GM12874 (cell line): Measurements from ENCODE around the gene SREBF1.

ENCODE experiments used
- TF ChIP-seq, protein P1 (sequence below): IDR thresholded peaks from 2 replicates; pipeline ENCODE4 v1.5.1; 2011; ENCODE audit warnings: low read depth, mild to moderate bottlenecking, control low read depth, low read length, moderate library complexity; ENCODE audit not compliant: insufficient read depth

Gene SREBF1

DNA sequence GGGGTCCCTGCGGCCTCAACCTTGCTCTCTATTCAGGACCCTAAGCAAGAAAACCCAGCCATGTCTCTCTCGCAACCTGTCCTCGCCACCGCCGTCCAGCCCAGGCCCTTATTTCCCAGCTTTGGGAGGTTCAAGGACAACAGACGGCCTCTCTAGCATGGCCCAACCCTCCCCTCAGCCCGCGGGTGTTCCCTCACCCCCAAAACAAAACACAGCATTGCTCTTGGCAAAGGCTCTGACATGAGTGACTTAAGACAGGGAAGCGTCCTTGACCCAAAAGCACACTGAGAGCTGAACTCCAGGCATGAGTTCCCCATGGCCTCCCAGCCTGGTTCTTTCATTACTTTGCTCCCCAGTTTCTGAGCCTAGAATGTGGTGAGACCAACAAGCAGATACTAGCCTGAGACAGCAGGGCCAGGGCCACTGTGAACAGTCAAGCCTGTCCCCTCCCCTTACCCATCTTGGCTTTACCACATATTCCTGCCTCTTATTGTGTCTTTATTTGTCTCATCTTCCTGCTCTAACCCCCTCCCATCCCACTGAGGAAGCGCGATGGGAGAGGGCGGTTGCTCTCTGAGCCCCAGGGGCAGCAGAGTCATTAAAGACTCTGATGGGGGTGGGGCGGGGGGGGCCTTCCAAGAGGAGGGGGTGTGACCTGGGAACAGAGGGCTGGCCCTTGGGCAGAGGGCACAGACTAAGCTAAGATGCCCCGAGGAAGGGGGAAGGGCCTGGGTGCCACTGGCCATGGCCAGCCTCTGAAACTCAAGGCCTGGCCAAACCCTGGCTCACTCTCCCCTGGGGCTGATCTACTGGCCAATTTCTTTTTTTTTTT, 11.8 kb downstream of the SREBF1 start:
- TF ChIP-seq, protein P1, sequence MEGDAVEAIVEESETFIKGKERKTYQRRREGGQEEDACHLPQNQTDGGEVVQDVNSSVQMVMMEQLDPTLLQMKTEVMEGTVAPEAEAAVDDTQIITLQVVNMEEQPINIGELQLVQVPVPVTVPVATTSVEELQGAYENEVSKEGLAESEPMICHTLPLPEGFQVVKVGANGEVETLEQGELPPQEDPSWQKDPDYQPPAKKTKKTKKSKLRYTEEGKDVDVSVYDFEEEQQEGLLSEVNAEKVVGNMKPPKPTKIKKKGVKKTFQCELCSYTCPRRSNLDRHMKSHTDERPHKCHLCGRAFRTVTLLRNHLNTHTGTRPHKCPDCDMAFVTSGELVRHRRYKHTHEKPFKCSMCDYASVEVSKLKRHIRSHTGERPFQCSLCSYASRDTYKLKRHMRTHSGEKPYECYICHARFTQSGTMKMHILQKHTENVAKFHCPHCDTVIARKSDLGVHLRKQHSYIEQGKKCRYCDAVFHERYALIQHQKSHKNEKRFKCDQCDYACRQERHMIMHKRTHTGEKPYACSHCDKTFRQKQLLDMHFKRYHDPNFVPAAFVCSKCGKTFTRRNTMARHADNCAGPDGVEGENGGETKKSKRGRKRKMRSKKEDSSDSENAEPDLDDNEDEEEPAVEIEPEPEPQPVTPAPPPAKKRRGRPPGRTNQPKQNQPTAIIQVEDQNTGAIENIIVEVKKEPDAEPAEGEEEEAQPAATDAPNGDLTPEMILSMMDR: no peak

DNA sequence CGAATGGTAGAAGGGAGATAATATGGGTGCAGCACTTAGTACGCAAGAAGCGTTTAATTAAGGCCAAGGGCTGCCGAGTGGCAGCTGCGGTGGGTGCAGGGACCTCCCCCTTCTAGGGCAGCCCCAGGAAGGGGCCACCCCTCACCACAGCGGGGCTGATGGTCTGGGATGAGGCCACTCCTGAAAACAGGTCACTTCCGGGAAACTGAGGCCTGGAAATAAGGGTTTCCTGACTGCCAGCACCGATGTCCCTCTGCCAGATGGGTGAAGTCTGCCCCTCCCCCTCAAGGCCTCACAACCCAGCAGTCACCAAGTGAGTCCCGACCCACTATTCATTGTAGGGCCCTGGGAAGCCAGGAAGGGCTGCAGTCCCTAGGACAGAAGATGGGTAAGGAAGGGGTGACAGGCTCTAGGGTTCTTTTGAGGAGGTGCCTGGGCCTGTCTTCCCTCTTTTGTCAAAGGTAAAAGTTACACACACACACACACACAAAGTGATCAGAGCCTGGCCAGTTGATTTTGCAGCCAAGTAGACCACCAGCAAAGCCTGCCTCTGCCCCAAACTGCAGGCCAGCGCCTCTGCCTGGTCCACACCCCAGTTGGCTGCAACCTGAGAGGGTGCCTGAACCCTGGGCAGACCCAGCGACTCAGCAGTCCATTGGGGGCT, 12.5 kb downstream of the SREBF1 start:
- TF ChIP-seq, protein P1: no peak

DNA sequence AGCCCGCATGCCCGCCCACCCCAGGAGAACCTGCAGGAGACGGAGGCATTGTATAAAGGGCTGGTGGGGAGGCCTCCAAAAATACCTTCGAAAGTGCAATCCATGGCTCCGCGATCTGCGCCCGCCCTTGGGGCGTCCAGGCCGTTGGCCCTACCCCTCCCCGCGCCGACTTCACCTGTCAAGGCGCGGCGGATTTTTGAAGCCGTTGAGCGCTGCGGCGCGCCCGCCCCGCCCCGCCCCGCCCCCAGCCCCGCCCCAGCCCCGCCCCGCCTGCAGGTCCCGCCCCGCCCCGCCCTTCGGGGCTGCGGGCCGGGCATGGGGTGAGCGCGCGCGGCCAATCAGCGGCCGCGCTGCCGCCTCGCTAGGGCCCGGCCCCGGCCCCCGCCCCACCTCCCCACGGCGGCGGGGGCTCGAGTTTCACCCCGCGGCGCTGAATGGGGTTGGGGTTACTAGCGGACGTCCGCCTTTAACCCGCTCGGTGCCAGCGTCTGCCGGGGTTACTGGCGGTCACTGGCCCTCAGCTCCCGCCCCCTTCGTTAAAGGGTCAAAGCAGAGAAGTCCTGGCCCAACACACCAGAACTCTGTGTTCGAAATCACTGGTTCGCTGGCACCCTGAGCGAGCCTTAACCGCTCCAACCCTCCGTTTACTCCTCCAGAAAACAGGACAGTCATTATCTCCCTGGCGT, 13.2 kb downstream of the SREBF1 start:
- TF ChIP-seq, protein P1: no peak

DNA sequence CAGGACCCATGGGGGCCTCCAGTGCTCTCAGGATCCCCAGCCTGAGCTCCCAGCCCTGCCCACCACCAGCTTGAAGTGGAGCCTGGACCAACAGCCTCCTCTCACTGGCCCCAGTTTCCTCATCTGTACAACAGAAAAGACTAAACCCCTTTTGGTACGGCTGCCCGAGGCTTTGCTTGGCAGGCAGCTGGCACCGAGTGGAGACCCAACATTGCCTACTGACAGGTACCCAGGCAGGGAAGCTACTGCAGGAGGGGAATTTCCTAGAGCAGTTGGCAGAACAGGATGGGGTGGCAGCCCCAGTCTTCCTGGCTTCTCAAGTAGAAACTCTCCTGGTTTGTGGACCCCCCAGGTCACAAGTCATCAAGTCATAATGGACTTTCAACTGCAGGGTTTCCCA, 14.2 kb downstream of the SREBF1 start:
- TF ChIP-seq, protein P1: no peak

DNA sequence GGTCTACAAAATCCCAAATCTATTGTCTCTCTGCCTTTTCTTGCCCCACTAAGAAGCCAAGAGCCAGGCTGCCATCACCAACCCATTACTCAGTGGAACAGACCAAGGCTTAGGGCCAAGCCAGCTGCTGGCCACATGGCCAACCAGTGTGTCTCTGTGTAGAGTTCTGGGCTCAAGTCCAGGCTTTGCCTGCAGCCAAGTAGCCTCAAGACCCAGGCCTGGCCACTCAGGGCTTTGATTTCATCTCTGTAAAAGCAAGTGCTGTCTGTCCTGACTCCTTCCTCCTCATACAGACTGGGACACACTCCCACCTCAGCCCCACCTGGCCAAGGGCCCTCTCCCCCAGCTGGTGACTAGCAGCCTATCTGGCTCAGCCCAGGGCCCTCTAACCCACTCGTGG, 14.6 kb downstream of the SREBF1 start:
- TF ChIP-seq, protein P1: no peak

DNA sequence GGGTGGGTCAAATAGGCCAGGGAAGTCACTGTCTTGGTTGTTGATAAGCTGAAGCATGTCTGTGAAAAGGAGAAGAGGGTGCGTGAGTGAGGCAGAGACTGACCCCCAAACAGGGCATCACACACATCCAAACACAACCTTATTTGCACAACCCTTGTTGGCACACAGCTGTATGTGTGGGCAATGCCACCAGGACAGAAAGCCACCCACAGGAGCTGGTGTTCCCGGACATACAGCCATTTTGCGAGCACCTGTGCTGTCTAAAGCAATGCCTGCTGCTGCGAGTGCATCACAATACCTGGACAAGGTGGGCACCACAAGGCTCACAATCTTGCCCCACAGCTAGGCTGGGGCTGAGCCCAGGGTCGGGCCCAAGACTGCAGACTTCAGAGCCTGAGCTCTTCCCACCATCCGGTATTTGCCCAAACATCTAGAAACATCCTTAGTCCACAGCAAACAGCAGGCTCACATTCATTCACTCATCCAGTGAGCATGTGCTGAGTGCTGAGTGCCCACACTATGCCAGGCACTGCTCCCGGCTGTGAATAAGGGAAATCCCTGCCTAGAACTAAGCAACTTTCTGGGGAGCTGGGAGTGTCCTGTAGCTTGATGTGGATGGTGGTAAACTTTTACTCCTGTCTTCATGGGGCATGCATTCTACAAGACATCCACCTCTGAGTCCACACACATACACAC, 16.2 kb downstream of the SREBF1 start:
- TF ChIP-seq, protein P1: no peak

DNA sequence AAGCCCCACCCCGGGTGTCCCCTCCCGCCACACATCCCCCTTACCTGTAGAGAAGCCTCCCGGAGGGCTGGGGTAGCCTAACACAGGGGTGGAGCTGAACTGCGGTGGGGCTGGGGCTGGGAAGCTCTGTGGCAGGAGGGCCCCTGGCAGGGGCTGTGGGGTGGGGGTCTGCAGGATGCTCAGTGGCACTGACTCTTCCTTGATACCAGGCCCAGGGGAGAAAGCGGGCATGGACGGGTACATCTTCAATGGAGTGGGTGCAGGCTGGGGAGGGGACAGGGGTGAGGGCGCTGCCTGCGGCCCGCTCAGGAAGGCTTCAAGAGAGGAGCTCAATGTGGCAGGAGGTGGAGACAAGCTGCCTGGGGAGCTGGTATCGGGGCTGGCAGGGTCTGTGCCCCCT, 16.7 kb downstream of the SREBF1 start:
- TF ChIP-seq, protein P1: no peak
